GM12873 (cell line): ENCODE measurements around the gene STXBP6.

Experiments
- CTCF ChIP-seq: IDR thresholded peaks from 2 replicates; pipeline ENCODE4 v1.5.1; 2012; ENCODE audit warnings: low read depth, mild to moderate bottlenecking, moderate library complexity, low read length, control low read depth; ENCODE audit not compliant: insufficient read depth; ENCODE audit errors: missing control alignments

STXBP6 gene

GRCh38 chr14:25049568-25050268 lies at the start of gene STXBP6:
TSS of gene STXBP6 (minus strand) at chr14:25050147. CDS start at chr14:24974818, 75,329 bp downstream.
- TF ChIP-seq CTCF = no peak

- TF ChIP-seq CTCF = no peak
Observed at GRCh38 chr14:25097120-25097519, 47.2 kb upstream of the STXBP6 start.

- TF ChIP-seq CTCF = no peak
Observed at GRCh38 chr14:25095736-25096437, 45.9 kb upstream of the STXBP6 start.

- no peak for TF ChIP-seq CTCF
Observed at GRCh38 chr14:25094171-25094907, 44.4 kb upstream of the STXBP6 start.

GRCh38 chr14:25092258-25092740 lies 42.4 kb upstream of the STXBP6 start:
- TF ChIP-seq CTCF = no peak

GRCh38 chr14:25090716-25091454 lies 40.9 kb upstream of the STXBP6 start:
- no peak for TF ChIP-seq CTCF
